WTC11 (cell line): ENCODE measurements around the gene ST6GALNAC2.
A peak's percentile ranks its signal among the peaks of the same experiment; 100 is the strongest.

Experiments used
- FOXK1 ChIP-seq: sonication (generic); formaldehyde crosslinking; IDR thresholded peaks from 2 replicates; pipeline ENCODE4 v1.8.0; 2022; ENCODE audit warnings: mild to moderate bottlenecking, moderate library complexity, missing genetic modification reagents
- IRF2 ChIP-seq: sonication (generic); formaldehyde crosslinking; IDR thresholded peaks from 2 replicates; pipeline ENCODE4 v1.8.0; 2022; ENCODE audit warnings: low read depth, missing genetic modification reagents, borderline replicate concordance
- MAX ChIP-seq: sonication (generic); formaldehyde crosslinking; IDR thresholded peaks from 2 replicates; pipeline ENCODE4 v1.8.0; 2022; ENCODE audit warnings: mild to moderate bottlenecking, missing genetic modification reagents
- NFYB ChIP-seq: sonication (generic); formaldehyde crosslinking; conservative IDR thresholded peaks from 2 replicates; pipeline ENCODE4 v1.8.0; 2022; ENCODE audit warnings: low read depth, missing genetic modification reagents
- SP1 ChIP-seq: sonication (generic); formaldehyde crosslinking; conservative IDR thresholded peaks from 2 replicates; pipeline ENCODE4 v1.8.1; 2022; ENCODE audit warnings: missing genetic modification reagents
- USF2 ChIP-seq: sonication (generic); formaldehyde crosslinking; IDR thresholded peaks from 2 replicates; pipeline ENCODE4 v1.8.1; 2023; ENCODE audit warnings: mild to moderate bottlenecking, missing genetic modification reagents, moderate library complexity
- TF ChIP-seq, protein P1 (sequence below): fragments of 200-600 bp; IDR thresholded peaks from 2 replicates; pipeline ENCODE4 v1.8.0; 2022; ENCODE audit warnings: antibody characterized with exemption
- TF ChIP-seq, protein P2 (sequence below): sonication (generic); formaldehyde crosslinking; conservative IDR thresholded peaks from 2 replicates; pipeline ENCODE4 v1.8.1; 2022; ENCODE audit warnings: mild to moderate bottlenecking, missing genetic modification reagents
- TF ChIP-seq, protein P3 (sequence below): sonication (generic); formaldehyde crosslinking; conservative IDR thresholded peaks from 2 replicates; pipeline ENCODE4 v1.8.1; 2023; ENCODE audit warnings: mild to moderate bottlenecking, low read depth, missing genetic modification reagents, moderate library complexity
- TF ChIP-seq, protein P4 (sequence below): sonication (generic); formaldehyde crosslinking; IDR thresholded peaks from 2 replicates; pipeline ENCODE4 v1.8.1; 2023; ENCODE audit warnings: mild to moderate bottlenecking, missing genetic modification reagents, borderline replicate concordance

DNA sequence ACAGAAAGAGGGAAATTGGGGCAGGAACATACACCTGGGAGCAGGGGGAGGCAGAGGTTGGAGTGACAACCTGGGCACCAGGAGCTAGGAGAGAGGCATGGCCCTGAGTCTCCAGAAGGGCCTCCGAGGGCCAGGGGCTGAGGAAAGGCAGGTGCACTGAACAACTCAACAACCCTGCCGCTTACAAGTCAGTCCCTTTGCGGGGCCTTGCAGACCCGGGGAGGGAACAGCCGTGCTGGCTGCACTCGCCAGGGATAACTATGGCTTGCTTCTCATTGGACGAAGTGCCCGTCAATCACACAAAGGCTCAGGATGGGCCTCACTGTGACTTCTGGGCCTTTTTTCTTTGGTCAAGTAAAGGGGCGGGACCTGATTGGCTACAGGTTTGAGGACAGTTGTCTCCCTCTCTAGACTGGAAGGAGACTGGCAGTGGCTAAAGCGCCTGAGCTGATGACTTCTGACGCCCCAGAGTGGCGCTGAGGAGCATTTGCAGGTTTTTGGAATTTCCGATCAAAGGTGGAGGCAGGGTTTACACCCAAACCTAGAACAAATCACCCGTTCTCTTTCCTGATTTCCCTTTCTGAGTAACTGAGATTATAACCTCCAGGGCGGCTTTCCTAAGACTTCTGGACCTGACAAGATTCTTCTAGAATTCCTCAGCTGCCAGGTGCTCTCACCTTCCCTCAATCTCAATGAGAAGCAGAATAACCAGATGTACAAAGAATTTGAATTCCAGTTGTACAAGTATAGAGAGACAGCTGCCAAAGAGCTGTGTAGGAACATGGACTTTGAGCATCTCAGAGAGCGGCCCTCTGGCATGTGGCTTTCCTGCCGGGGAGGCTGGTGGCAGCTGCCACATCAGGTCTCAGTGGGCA is 27.6 kb upstream of the ST6GALNAC2 start:
- peak; percentile 80 for TF ChIP-seq NFYB (CRISPR knock-in tag)
- no peak for TF ChIP-seq FOXK1 (CRISPR knock-in tag)
- TF ChIP-seq SP1 (CRISPR knock-in tag) = no peak
- TF ChIP-seq, protein P1, sequence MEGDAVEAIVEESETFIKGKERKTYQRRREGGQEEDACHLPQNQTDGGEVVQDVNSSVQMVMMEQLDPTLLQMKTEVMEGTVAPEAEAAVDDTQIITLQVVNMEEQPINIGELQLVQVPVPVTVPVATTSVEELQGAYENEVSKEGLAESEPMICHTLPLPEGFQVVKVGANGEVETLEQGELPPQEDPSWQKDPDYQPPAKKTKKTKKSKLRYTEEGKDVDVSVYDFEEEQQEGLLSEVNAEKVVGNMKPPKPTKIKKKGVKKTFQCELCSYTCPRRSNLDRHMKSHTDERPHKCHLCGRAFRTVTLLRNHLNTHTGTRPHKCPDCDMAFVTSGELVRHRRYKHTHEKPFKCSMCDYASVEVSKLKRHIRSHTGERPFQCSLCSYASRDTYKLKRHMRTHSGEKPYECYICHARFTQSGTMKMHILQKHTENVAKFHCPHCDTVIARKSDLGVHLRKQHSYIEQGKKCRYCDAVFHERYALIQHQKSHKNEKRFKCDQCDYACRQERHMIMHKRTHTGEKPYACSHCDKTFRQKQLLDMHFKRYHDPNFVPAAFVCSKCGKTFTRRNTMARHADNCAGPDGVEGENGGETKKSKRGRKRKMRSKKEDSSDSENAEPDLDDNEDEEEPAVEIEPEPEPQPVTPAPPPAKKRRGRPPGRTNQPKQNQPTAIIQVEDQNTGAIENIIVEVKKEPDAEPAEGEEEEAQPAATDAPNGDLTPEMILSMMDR = no peak
- no peak for TF ChIP-seq IRF2
- TF ChIP-seq, protein P2, sequence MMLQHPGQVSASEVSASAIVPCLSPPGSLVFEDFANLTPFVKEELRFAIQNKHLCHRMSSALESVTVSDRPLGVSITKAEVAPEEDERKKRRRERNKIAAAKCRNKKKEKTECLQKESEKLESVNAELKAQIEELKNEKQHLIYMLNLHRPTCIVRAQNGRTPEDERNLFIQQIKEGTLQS (CRISPR knock-in tag) = no peak
- TF ChIP-seq MAX (CRISPR knock-in tag) = no peak
- TF ChIP-seq, protein P3, sequence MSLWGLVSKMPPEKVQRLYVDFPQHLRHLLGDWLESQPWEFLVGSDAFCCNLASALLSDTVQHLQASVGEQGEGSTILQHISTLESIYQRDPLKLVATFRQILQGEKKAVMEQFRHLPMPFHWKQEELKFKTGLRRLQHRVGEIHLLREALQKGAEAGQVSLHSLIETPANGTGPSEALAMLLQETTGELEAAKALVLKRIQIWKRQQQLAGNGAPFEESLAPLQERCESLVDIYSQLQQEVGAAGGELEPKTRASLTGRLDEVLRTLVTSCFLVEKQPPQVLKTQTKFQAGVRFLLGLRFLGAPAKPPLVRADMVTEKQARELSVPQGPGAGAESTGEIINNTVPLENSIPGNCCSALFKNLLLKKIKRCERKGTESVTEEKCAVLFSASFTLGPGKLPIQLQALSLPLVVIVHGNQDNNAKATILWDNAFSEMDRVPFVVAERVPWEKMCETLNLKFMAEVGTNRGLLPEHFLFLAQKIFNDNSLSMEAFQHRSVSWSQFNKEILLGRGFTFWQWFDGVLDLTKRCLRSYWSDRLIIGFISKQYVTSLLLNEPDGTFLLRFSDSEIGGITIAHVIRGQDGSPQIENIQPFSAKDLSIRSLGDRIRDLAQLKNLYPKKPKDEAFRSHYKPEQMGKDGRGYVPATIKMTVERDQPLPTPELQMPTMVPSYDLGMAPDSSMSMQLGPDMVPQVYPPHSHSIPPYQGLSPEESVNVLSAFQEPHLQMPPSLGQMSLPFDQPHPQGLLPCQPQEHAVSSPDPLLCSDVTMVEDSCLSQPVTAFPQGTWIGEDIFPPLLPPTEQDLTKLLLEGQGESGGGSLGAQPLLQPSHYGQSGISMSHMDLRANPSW (CRISPR knock-in tag) = no peak
- TF ChIP-seq, protein P4, sequence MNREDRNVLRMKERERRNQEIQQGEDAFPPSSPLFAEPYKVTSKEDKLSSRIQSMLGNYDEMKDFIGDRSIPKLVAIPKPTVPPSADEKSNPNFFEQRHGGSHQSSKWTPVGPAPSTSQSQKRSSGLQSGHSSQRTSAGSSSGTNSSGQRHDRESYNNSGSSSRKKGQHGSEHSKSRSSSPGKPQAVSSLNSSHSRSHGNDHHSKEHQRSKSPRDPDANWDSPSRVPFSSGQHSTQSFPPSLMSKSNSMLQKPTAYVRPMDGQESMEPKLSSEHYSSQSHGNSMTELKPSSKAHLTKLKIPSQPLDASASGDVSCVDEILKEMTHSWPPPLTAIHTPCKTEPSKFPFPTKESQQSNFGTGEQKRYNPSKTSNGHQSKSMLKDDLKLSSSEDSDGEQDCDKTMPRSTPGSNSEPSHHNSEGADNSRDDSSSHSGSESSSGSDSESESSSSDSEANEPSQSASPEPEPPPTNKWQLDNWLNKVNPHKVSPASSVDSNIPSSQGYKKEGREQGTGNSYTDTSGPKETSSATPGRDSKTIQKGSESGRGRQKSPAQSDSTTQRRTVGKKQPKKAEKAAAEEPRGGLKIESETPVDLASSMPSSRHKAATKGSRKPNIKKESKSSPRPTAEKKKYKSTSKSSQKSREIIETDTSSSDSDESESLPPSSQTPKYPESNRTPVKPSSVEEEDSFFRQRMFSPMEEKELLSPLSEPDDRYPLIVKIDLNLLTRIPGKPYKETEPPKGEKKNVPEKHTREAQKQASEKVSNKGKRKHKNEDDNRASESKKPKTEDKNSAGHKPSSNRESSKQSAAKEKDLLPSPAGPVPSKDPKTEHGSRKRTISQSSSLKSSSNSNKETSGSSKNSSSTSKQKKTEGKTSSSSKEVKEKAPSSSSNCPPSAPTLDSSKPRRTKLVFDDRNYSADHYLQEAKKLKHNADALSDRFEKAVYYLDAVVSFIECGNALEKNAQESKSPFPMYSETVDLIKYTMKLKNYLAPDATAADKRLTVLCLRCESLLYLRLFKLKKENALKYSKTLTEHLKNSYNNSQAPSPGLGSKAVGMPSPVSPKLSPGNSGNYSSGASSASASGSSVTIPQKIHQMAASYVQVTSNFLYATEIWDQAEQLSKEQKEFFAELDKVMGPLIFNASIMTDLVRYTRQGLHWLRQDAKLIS (CRISPR knock-in tag) = no peak
- no peak for TF ChIP-seq USF2
